IMR-90 (cell line): ENCODE data around the gene TGFBR2.

Source experiments
- FOS ChIP-seq: fragments of 150-350 bp; IDR thresholded peaks from 2 replicates; pipeline ENCODE4 v1.6.1; 2016; ENCODE audit warnings: low read depth, low read length
- MAFK ChIP-seq: IDR thresholded peaks from 2 replicates; pipeline ENCODE4 v1.6.1; 2012; ENCODE audit warnings: low read depth, low read length, improper control_type of control experiment
- MAZ ChIP-seq: IDR thresholded peaks from 2 replicates; pipeline ENCODE4 v1.6.1; 2012; ENCODE audit warnings: low read depth, mild to moderate bottlenecking, low read length, improper control_type of control experiment, moderate library complexity, borderline replicate concordance
- MXI1 ChIP-seq: IDR thresholded peaks from 2 replicates; pipeline ENCODE4 v1.6.1; 2012; ENCODE audit warnings: low read depth, mild to moderate bottlenecking, low read length, moderate library complexity, borderline replicate concordance
- POLR2A ChIP-seq: IDR thresholded peaks from 2 replicates; pipeline ENCODE4 v1.6.1; 2012; ENCODE audit warnings: mild to moderate bottlenecking, low read depth, low read length
- RAD21 ChIP-seq: IDR thresholded peaks from 2 replicates; pipeline ENCODE4 v1.6.1; 2012; ENCODE audit warnings: low read length, improper control_type of control experiment
- RCOR1 ChIP-seq: IDR thresholded peaks from 2 replicates; pipeline ENCODE4 v1.6.1; 2012; ENCODE audit warnings: mild to moderate bottlenecking, low read length, improper control_type of control experiment; ENCODE audit not compliant: insufficient replicate concordance
- RFX5 ChIP-seq: IDR thresholded peaks from 2 replicates; pipeline ENCODE4 v1.8.0; 2012; ENCODE audit warnings: low read depth, mild to moderate bottlenecking, low read length, moderate library complexity
- SMC3 ChIP-seq: fragments of 150-350 bp; IDR thresholded peaks from 2 replicates; pipeline ENCODE4 v1.6.1; 2016; ENCODE audit warnings: low read depth, mild to moderate bottlenecking, antibody characterized with exemption, low read length, moderate library complexity
- TF ChIP-seq, protein P1 (sequence below): conservative IDR thresholded peaks from 2 replicates; pipeline ENCODE4 v1.5.1; 2012; ENCODE audit warnings: mild to moderate bottlenecking, low read depth, low read length, improper control_type of control experiment
- TF ChIP-seq, protein P2 (sequence below): fragments of 150-350 bp; IDR thresholded peaks from 2 replicates; pipeline ENCODE4 v1.6.1; 2016; ENCODE audit warnings: low read depth, mild to moderate bottlenecking, low read length, moderate library complexity, borderline replicate concordance
- TF ChIP-seq, protein P3 (sequence below): fragments of 150-350 bp; IDR thresholded peaks from 2 replicates; pipeline ENCODE4 v1.6.1; 2017; ENCODE audit warnings: mild to moderate bottlenecking, antibody characterized with exemption, low read length, low read depth

DNA sequence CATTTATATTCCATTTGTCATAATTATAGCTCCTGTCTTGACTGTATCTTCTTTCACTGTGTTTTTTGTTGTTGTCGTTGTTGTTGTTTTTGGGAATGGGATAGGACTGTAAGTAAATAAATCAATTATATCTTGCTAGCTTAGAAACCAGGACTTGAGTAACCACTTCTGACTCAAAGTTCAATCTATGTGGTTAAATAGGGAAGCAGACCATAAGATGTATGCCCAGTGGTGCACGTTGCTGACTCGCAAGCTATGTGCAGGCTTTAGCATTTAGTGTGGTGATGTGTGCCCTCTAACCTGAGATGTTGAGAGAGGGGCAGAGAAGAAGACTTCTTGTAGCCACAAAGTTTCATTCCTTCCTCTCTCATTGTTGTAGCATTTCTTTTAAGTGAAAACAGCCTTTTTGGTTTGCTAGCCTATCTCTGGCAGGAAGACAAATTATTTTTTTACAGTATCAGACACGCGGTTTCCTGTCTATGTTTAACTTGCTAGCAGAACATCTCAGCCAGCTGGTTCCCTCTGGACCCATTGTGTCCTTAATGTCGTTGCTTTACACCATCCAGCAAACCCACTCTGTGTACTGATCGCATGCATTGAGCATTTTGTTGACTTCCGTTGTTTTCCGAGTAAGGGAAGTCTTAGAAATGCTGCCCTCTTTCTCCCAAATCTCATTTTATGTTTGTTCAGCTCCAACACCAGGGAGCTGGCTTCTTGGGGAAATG, 52.1 kb downstream of the TGFBR2 start:
- TF ChIP-seq, protein P1, sequence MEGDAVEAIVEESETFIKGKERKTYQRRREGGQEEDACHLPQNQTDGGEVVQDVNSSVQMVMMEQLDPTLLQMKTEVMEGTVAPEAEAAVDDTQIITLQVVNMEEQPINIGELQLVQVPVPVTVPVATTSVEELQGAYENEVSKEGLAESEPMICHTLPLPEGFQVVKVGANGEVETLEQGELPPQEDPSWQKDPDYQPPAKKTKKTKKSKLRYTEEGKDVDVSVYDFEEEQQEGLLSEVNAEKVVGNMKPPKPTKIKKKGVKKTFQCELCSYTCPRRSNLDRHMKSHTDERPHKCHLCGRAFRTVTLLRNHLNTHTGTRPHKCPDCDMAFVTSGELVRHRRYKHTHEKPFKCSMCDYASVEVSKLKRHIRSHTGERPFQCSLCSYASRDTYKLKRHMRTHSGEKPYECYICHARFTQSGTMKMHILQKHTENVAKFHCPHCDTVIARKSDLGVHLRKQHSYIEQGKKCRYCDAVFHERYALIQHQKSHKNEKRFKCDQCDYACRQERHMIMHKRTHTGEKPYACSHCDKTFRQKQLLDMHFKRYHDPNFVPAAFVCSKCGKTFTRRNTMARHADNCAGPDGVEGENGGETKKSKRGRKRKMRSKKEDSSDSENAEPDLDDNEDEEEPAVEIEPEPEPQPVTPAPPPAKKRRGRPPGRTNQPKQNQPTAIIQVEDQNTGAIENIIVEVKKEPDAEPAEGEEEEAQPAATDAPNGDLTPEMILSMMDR = no peak
- TF ChIP-seq RCOR1 (no peak), POLR2A (no peak), MXI1 (no peak), SMC3 (no peak), RFX5 (no peak), MAZ (no peak), MAFK (peak; percentile 7; the same call in 1 of the 2 replicates), RAD21 (no peak), FOS (no peak)
- TF ChIP-seq, protein P2, sequence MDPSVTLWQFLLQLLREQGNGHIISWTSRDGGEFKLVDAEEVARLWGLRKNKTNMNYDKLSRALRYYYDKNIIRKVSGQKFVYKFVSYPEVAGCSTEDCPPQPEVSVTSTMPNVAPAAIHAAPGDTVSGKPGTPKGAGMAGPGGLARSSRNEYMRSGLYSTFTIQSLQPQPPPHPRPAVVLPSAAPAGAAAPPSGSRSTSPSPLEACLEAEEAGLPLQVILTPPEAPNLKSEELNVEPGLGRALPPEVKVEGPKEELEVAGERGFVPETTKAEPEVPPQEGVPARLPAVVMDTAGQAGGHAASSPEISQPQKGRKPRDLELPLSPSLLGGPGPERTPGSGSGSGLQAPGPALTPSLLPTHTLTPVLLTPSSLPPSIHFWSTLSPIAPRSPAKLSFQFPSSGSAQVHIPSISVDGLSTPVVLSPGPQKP = no peak
- TF ChIP-seq, protein P3, sequence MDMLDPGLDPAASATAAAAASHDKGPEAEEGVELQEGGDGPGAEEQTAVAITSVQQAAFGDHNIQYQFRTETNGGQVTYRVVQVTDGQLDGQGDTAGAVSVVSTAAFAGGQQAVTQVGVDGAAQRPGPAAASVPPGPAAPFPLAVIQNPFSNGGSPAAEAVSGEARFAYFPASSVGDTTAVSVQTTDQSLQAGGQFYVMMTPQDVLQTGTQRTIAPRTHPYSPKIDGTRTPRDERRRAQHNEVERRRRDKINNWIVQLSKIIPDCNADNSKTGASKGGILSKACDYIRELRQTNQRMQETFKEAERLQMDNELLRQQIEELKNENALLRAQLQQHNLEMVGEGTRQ = no peak
